Common myeloid progenitor, CD34-positive (primary cell): Measurements from ENCODE around the gene GABBR2.

Source experiments
- CTCF ChIA-PET: fragments of 350-600 bp; sonication (Branson Sonifier 250); formaldehyde crosslinking; loops from one replicate; lab custom pipeline; 2021; ENCODE audit warnings: antibody characterized with exemption; lab: Charles Lee
- POLR2A ChIA-PET: fragments of 350-600 bp; sonication (Branson Sonifier 250); formaldehyde crosslinking; loops from one replicate; lab custom pipeline; 2021; ENCODE audit warnings: antibody characterized with exemption; lab: Charles Lee
- DNase-seq, 3 donors: peaks; one replicate each; pipeline versions ENCODE4 v3.0.0 to v3.0.0-alpha.2; 2013
- H3K27ac ChIP-seq, 2 experiments: 1 replicate in 1 of 2; 2 replicates in 1 of 2; pipeline ENCODE4 v1.7.0; 2013; ENCODE audit warnings: inconsistent platforms in 2 of 2, low read length in 2 of 2, mild to moderate bottlenecking in 2 of 2, low read depth in 1 of 2, moderate library complexity in 1 of 2; ENCODE audit not compliant: severe bottlenecking in 2 of 2, insufficient read depth in 1 of 2, poor library complexity in 1 of 2
- H3K27me3 ChIP-seq, 5 experiments: replicated peaks in 2 of 5; 1 replicate in 3 of 5; 2 replicates in 2 of 5; pipeline versions ENCODE4 v1.6.1 to v1.7.0; 2013; ENCODE audit warnings: low read length in 4 of 5, mild to moderate bottlenecking in 2 of 5, moderate library complexity in 2 of 5, inconsistent platforms in 1 of 5; ENCODE audit not compliant: insufficient read depth in 5 of 5, control insufficient read depth in 4 of 5
- H3K36me3 ChIP-seq, 4 experiments: 1 replicate in 2 of 4; 2 replicates in 2 of 4; pipeline versions ENCODE4 v1.6.1 to v1.7.0; 2013; ENCODE audit warnings: low read length in 3 of 4, control low read depth in 1 of 4, mild to moderate bottlenecking in 1 of 4; ENCODE audit not compliant: control insufficient read depth in 4 of 4, insufficient read depth in 4 of 4
- H3K4me1 ChIP-seq, 4 experiments: 1 replicate in 3 of 4; 2 replicates in 1 of 4; pipeline versions ENCODE4 v1.6.1 to v1.7.1; 2013; ENCODE audit warnings: low read length in 3 of 4, mild to moderate bottlenecking in 3 of 4, control low read depth in 1 of 4, inconsistent platforms in 1 of 4, moderate library complexity in 1 of 4; ENCODE audit not compliant: control insufficient read depth in 4 of 4, insufficient read depth in 4 of 4; ENCODE audit errors: control extremely low read depth in 1 of 4
- H3K4me3 ChIP-seq, 7 experiments: 1 replicate in 4 of 7; 2 replicates in 3 of 7; pipeline versions ENCODE4 v1.5.1 to v1.7.0; 2013; ENCODE audit warnings: mild to moderate bottlenecking in 7 of 7, low read length in 6 of 7, moderate library complexity in 6 of 7, inconsistent platforms in 2 of 7, low read depth in 2 of 7, control low read depth in 1 of 7; ENCODE audit not compliant: insufficient read depth in 4 of 7, control insufficient read depth in 1 of 7; ENCODE audit errors: extremely low read depth in 1 of 7
- H3K9me3 ChIP-seq, 5 experiments: 1 replicate in 4 of 5; 2 replicates in 1 of 5; pipeline versions ENCODE4 v1.6.1 to v1.7.1; 2013; ENCODE audit warnings: low read length in 4 of 5, mild to moderate bottlenecking in 2 of 5, inconsistent platforms in 1 of 5, low read depth in 1 of 5, moderate library complexity in 1 of 5; ENCODE audit not compliant: control insufficient read depth in 4 of 5, insufficient read depth in 2 of 5; ENCODE audit errors: control extremely low read depth in 1 of 5
- WGBS: methylation state at CpG from one replicate; pipeline ENCODE4 v1.1.5; 2013; ENCODE audit not compliant: insufficient coverage; 5-methylcytosine and 5-hydroxymethylcytosine counted together

The GABBR2 gene

DNA sequence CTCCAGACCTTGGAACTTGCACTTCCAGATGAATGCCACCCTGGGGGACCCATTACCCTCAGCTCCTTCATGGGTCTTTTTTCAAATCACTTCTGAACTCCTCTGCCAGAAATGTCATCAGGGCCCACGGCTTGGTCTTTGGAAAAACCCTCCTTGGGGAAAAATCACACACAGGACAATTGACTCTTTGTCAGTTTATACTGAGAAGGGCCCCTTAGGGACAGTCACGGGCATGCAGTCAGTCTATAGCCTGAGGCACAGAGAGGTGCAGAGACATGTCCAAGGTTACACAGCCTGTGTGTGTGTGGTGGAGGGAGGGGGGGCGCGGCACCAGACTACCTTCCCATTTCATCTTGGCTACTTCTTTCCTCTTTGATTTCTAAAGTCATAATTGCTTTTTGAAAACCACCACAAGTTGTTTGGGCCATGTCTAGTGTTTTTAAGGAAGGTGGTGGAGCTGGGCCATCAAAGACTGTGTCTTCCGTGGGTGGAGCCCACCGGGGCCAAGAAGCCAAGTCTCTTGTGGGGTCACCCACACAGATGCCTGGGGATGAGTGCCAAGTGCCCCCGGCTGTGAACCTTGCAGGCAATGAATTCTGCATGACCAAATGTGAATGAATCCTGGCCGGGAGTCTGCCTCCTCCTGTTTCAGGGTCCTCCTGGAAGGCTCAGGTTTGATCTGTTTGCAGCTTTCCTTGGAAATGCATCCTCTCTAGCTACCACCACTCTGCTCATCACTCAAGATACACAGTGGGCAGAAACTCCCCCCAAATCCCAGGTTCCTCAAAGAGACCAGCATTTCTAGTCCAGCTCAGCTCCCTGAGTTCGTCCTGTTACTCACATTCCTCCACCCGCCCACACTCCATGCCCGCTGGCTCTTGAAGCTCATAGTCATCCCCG, 253.2 kb downstream of the GABBR2 start:
- H3K4me1 ChIP-seq: no peaks in the 10 kb centered on the region
- peaks cover 0 to 7% (median 4%) of the 10 kb centered on the region in 5 experiments for H3K27me3 ChIP-seq
- DNase-seq: no peak
- H3K27ac ChIP-seq: no peak overlapping the region
- WGBS: 95% methylated on average over 7 of the region's 12 CpGs
- H3K4me3 ChIP-seq: no peak overlapping the region
- POLR2A ChIA-PET: no interaction called here
- CTCF ChIA-PET: interaction anchor here (0.7 to 1.0 kb wide), 2 partner anchors 9 to 26 kb away, joined by 3 read pairs; no protein-coding TSS in a partner anchor
- peaks cover under 1 to 20% (median 4%) of the 10 kb centered on the region in 5 experiments for H3K9me3 ChIP-seq
- no peaks in the 10 kb centered on the region for H3K36me3 ChIP-seq

DNA sequence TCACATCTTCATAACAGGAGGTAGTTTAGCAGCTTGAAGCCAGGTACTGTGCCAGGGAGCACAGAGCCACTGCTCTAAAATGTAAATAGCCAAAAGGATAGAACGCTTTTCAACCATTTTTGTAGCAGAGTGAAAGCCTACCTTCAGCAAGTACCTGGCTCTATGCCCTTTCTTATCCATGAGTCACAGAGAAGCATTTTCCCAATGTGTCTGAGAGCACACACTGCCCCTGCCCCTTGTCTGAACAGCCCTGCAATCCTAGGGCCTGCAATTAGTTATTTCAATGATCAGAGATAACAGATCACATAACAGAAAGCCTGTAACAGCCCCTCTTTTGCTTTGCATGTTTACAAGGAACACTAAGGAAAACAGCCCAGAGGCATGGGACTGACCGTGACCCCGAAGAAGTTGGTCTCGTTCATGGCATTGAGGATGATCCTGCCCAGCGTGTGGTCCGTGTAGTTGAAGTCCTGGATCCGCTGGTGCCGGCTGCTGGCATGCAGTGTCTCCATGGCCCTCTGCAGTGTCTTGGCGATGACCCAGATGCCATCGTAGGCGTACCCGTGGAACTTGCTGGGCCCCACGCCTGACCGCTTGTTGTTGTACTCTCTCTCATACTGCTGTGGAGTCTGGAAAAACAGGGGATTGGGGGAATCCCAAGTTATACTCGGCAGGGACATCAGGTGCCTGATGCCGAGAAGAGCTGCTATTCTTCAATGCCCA, 255.0 kb downstream of the GABBR2 start:
- no peak for DNase-seq
- POLR2A ChIA-PET: no interaction called here

DNA sequence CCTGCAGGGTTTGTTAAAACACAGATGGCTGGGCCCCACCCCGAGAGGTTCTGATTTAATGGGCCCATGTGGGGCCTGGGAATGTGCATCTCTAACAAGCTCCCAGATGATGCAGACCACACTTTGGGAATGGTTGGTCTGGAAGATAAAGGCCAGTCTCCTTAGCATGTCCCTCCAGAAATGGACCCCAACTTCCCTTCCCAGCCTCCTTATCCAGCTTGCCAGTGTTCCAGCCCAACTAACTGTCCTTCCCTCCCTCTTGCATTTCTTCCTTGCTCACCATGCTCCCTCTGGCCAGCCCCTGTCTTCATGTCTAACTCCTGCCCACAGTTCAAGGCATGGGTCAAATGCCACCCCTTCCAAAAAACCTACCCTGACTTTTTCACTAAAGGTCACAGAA, 257.2 kb downstream of the GABBR2 start:
- Histone ChIP-seq H3K27me3 (peaks cover 0 to 12% (median 3%) of the 10 kb centered on the region in 5 experiments), H3K36me3 (no peaks in the 10 kb centered on the region), H3K4me3 (no peak overlapping the region), H3K4me1 (no peaks in the 10 kb centered on the region), H3K9me3 (no peaks in the 10 kb centered on the region), H3K27ac (no peak overlapping the region)
- DNase-seq: no peak
- ChIA-PET POLR2A (interaction anchor here (0.7 kb wide), 1 partner anchor 152 kb away, joined by 3 read pairs; no protein-coding TSS in a partner anchor), CTCF (no interaction called here)
- WGBS: 88% methylated on average over 1 of the region's 1 CpG

More for the DNA sequence above, 255.0 kb downstream of the GABBR2 start:
- H3K4me3 ChIP-seq: no peak overlapping the region
- H3K27me3 ChIP-seq: peaks cover 3 to 12% (median 4%) of the 10 kb centered on the region in 5 experiments
- no peaks in the 10 kb centered on the region for H3K4me1 ChIP-seq
- CTCF ChIA-PET: no interaction called here
- H3K36me3 ChIP-seq: no peaks in the 10 kb centered on the region
- 96% methylated on average over 16 of the region's 16 CpGs for WGBS
- peaks cover 0 to 7% (median 0%) of the 10 kb centered on the region in 5 experiments for H3K9me3 ChIP-seq
- no peak overlapping the region for H3K27ac ChIP-seq

DNA sequence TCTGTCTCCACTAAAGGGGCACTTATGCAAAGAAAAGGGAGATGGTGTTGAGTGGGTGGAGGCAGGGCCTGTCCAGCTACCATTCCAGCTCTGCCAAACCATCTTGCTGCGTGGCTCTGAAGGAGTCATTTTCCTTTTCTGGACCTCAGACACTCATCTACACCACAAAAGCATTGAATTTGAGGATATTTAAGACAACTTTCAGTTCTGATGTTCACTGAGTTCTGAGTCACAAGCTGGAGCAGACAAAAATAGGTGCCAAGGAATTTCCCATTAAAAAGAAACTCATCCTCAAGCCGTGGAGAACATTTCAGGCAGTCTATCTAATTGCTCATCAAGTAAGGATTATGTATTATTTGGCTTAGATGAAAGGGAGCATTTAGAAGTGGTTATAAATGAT, 258.2 kb downstream of the GABBR2 start:
- H3K27ac ChIP-seq: no peak overlapping the region
- WGBS: no CpG with 5 or more reads among the region's 2 CpGs
- H3K4me1 ChIP-seq: no peaks in the 10 kb centered on the region
- POLR2A ChIA-PET: no interaction called here
- H3K9me3 ChIP-seq: no peaks in the 10 kb centered on the region
- H3K36me3 ChIP-seq: no peaks in the 10 kb centered on the region
- no peak for DNase-seq
- no peak overlapping the region for H3K4me3 ChIP-seq
- H3K27me3 ChIP-seq: peaks cover 0 to 8% (median 3%) of the 10 kb centered on the region in 5 experiments
- CTCF ChIA-PET: no interaction called here

DNA sequence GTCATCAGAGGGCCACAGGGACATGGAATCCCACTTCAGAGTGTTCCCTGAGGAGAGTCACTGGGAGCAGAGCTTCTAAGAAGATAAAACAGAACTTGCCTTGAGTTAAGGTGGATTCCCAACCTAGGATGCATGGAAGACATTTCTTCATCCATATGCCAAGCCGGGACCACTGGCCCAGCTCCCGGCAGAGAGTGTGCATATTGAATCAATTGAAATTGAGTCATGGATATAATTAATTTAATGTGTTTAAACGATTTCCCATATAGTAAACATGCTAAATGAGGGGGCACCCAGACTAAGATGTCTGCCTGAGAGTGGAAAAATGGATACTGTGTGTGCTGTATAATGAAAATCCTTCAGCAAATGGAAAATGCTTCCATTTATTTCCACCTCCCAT, 258.9 kb downstream of the GABBR2 start:
- peaks cover 0 to 8% (median 3%) of the 10 kb centered on the region in 5 experiments for H3K27me3 ChIP-seq
- no peaks in the 10 kb centered on the region for H3K36me3 ChIP-seq
- 70% methylated on average over 2 of the region's 3 CpGs for WGBS
- no peak for DNase-seq
- ChIA-PET CTCF (no interaction called here), POLR2A (no interaction called here)
- no peak overlapping the region for H3K27ac ChIP-seq
- H3K4me1 ChIP-seq: no peaks in the 10 kb centered on the region
- H3K9me3 ChIP-seq: no peaks in the 10 kb centered on the region
- H3K4me3 ChIP-seq: no peak overlapping the region

DNA sequence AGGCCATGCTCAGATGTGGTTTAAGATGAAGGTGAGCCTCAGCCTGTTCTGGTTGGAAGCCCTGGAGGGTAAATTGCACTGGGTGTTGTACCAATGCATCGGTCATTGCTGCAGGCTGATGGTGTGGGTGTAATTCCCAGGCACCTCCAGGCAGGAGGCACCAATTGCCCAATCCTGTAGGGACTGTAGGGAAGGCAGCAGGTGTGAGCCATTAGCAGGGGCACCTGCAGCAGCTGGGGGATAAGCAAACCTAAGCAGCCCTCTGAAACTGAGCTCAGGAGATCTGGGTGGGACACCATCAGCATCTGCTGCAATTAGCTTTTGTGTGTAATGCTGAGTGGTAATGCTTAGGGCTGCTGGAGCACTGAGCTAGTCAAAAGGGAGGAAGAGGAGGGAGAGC, 263.2 kb downstream of the GABBR2 start:
- CTCF ChIA-PET: no interaction called here
- Histone ChIP-seq H3K27ac (no peak overlapping the region), H3K4me3 (no peak overlapping the region), H3K36me3 (no peaks in the 10 kb centered on the region), H3K27me3 (peaks cover 3 to 11% (median 9%) of the 10 kb centered on the region in 5 experiments), H3K9me3 (no peaks in the 10 kb centered on the region), H3K4me1 (no peaks in the 10 kb centered on the region)
- WGBS: 83% methylated on average over 1 of the region's 1 CpG
- POLR2A ChIA-PET: no interaction called here
- no peak for DNase-seq

DNA sequence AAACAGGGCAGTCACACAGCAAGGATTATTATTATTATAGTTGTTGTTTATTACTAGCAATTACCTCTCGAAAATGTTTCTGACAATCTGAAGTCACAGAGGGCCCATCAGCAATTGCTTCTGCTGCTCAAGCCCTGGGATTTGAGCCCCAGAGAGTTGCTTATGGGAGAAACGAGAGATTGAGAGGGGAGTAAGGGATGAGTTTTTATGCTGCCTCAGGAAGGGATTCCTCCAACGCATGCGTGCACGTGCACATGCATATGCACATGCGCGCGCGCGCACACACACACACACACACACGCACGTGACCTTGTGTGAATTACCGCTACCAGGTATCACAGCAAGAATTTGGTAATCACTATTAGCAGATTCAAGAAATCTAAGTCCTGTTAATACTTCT, 264.1 kb downstream of the GABBR2 start:
- WGBS: 96% methylated on average over 9 of the region's 13 CpGs
- H3K27ac ChIP-seq: no peak overlapping the region
- peaks cover 3 to 10% (median 9%) of the 10 kb centered on the region in 5 experiments for H3K27me3 ChIP-seq
- no peaks in the 10 kb centered on the region for H3K9me3 ChIP-seq
- no peak overlapping the region for H3K4me3 ChIP-seq
- POLR2A ChIA-PET: no interaction called here
- CTCF ChIA-PET: no interaction called here
- no peaks in the 10 kb centered on the region for H3K4me1 ChIP-seq
- H3K36me3 ChIP-seq: no peaks in the 10 kb centered on the region
- DNase-seq: no peak
